Ascending aorta (tissue), 2 donors: ENCODE measurements around the gene TMEM40. TPM values are rescaled to one million over a fixed set of nuclear protein-coding genes. Genes with fewer than 3 reads are reported as not detected.
"Not testable (repeated sequence)": the region's sequence is repeated elsewhere in the genome, so short reads cannot be mapped to it uniquely, and the experiment has no call there.

Experiments
- DNase-seq, 2 donors: peaks; one replicate each; pipeline ENCODE4 v3.0.0-alpha.2; 2019; ENCODE audit warnings: low spot score in 2 of 2
- H3K27ac ChIP-seq, 2 donors: fragments of 200-600 bp; sonication (generic); one replicate each; pipeline ENCODE4 v1.5.1; 2016 to 2017; ENCODE audit warnings: mild to moderate bottlenecking in 1 of 2
- H3K27me3 ChIP-seq: fragments of 200-600 bp; sonication (generic); one replicate; pipeline ENCODE4 v1.5.1; 2017
- H3K36me3 ChIP-seq, 2 donors: fragments of 200-600 bp; sonication (generic); one replicate each; pipeline ENCODE4 v1.5.1; 2016
- H3K4me1 ChIP-seq, 2 donors: fragments of 200-600 bp; sonication (generic); one replicate each; pipeline ENCODE4 v1.5.1; 2016 to 2017; ENCODE audit warnings: mild to moderate bottlenecking in 1 of 2
- H3K4me3 ChIP-seq, 2 donors: fragments of 200-600 bp; sonication (generic); one replicate each; pipeline ENCODE4 v1.5.1; 2016 to 2017; ENCODE audit warnings: mild to moderate bottlenecking in 1 of 2
- H3K9me3 ChIP-seq, 2 donors: fragments of 200-600 bp; sonication (generic); one replicate each; pipeline ENCODE4 v1.5.1; 2016
- CTCF ChIP-seq, 3 experiments: fragments of 200-600 bp in 2 of 3; fragments of 450-650 bp in 1 of 3; sonication (generic) in 2 of 3; IDR thresholded peaks; one replicate each; pipeline ENCODE4 v1.5.1; 2016 to 2019; ENCODE audit warnings: antibody characterized with exemption in 3 of 3, mild to moderate bottlenecking in 1 of 3, moderate library complexity in 1 of 3
- intact Hi-C: fragments of 100-400 bp; cut with DNase I; formaldehyde crosslinking; loops from one replicate; pipeline ENCODE4 v1.15.1; 2023
- total RNA-seq: library from RNA; depleted of rRNA; stranded (reverse); fragments of >200 nt; gene quantifications from one replicate; pipeline ENCODE4 v1.1.0, GENCODE V29; 2016

The TMEM40 gene
- total RNA-seq, 1 donor from 2014 or later: not detected

- peak in 1 of 3 experiments; percentile 13 for TF ChIP-seq CTCF (IDR thresholded peaks at IDR 0.05)
- H3K27me3 ChIP-seq: no peaks in the 10 kb centered on the region
- no peaks in the 10 kb centered on the region for H3K36me3 ChIP-seq
- peak within 1 kb of the TSS; percentile 93 to 95 for H3K27ac ChIP-seq
- H3K4me1 ChIP-seq: peaks cover 3 to 13% of the 10 kb centered on the region in 2 donors
- intact Hi-C loops: loop anchor here (1.0 to 5.0 kb wide), 4 partner anchors 14 to 239 kb away; partner anchors contain the start of genes MKRN2 and RPL32
- peak; percentile 35 to 85 for DNase-seq
- no peaks in the 10 kb centered on the region for H3K9me3 ChIP-seq
- H3K4me3 ChIP-seq: peak within 1 kb of the TSS; percentile 60 to 73
These were observed 37.4 kb upstream of the TMEM40 start, which contains the start of gene CAND2 for GRCh38 chr3:12796171-12797123. Gene CAND2, plus strand, starts transcription at chr3:12796680. Its CDS starts 41 bp downstream, at chr3:12796721.

GRCh38 chr3:12793701-12794100 lies 34.6 kb upstream of the TMEM40 start:
- peaks cover 3 to 12% of the 10 kb centered on the region in 2 donors for H3K4me1 ChIP-seq
- no peak for TF ChIP-seq CTCF (IDR thresholded peaks at IDR 0.05)
- intact Hi-C loops: no loop called here
- DNase-seq: no peak
- no peaks in the 10 kb centered on the region for H3K27me3 ChIP-seq
- H3K36me3 ChIP-seq: no peaks in the 10 kb centered on the region
- no peak overlapping the region for H3K4me3 ChIP-seq
- no peaks in the 10 kb centered on the region for H3K9me3 ChIP-seq
- no peak overlapping the region for H3K27ac ChIP-seq

- no peak overlapping the region for H3K27ac ChIP-seq
- intact Hi-C loops: no loop called here
- no peaks in the 10 kb centered on the region for H3K9me3 ChIP-seq
- TF ChIP-seq CTCF (IDR thresholded peaks at IDR 0.05): no peak
- no peaks in the 10 kb centered on the region for H3K36me3 ChIP-seq
- peaks cover 0 to 3% of the 10 kb centered on the region in 2 donors for H3K4me1 ChIP-seq
- no peaks in the 10 kb centered on the region for H3K27me3 ChIP-seq
- H3K4me3 ChIP-seq: no peak overlapping the region
- no peak for DNase-seq
These were observed 32.4 kb upstream of the TMEM40 start for GRCh38 chr3:12791430-12791829.

- intact Hi-C loops, H3K4me3 ChIP-seq: not testable (repeated sequence)
These were observed 29.1 kb upstream of the TMEM40 start for GRCh38 chr3:12787967-12788690.

GRCh38 chr3:12787346-12787745 lies 28.3 kb upstream of the TMEM40 start:
- H3K27me3 ChIP-seq, H3K36me3 ChIP-seq, H3K9me3 ChIP-seq, H3K4me1 ChIP-seq, H3K27ac ChIP-seq, H3K4me3 ChIP-seq, intact Hi-C loops: not testable (repeated sequence)
- peak in 1 of 2 donors; percentile 75 for DNase-seq
- peak in 2 of 3 experiments; percentile 7 to 20 for TF ChIP-seq CTCF (IDR thresholded peaks at IDR 0.05)

More at GRCh38 chr3:12787967-12788690, 29.1 kb upstream of the TMEM40 start:
- not testable (repeated sequence) for DNase-seq, H3K27me3 ChIP-seq, H3K9me3 ChIP-seq, H3K4me1 ChIP-seq, H3K36me3 ChIP-seq, H3K27ac ChIP-seq
